GM23248 (cell line): ENCODE data around the gene AOC3.

Source experiments
- EZH2 ChIP-seq: fragments of 200-600 bp; sonication (generic); IDR thresholded peaks from 2 replicates; pipeline ENCODE4 v1.6.1; 2018; ENCODE audit warnings: antibody characterized with exemption, mild to moderate bottlenecking; ENCODE audit not compliant: insufficient read depth, poor library complexity, severe bottlenecking
- EZH2phosphoT487 ChIP-seq: fragments of 200-600 bp; sonication (generic); IDR thresholded peaks from 2 replicates; pipeline ENCODE4 v1.6.1; 2018; ENCODE audit warnings: antibody characterized with exemption, moderate library complexity, mild to moderate bottlenecking, low read depth; ENCODE audit not compliant: insufficient read depth

DNA sequence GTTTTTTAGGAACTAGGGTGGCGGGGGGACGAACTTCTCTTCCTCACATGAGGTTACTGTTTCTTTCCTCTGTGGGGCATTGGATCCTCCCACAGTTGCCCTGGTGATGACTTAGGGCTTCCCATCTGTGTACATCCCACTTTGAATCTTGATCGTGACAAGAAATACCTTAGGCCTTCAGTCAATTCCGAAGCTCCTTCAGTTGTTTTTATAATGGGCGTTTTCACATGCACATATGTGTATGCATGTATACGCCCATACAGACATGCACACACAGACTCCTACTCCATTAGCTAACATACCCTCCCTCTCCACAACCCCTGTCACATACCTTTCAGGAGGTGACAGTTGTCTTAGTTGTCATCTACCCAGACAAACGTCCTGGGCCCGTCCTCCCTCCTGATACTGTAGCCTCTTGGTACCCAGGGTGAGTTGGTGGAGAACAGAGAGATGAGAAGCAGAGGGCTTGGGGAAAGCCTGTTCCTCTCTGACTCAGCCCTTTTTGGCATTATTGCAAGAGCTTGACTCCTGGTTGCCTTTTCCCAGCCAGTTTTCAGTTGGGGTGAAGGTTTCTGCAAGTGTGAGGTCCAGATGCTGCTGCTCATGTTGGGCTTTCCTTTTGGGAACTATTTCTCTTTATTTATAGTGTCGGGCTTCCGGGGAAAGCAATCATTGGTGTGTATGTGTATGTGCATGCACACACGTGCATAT lies 8.9 kb upstream of the AOC3 start:
- TF ChIP-seq EZH2 (no peak), EZH2phosphoT487 (no peak)
